ENCODE measurements around the gene OR3A3. TPM values are rescaled to one million over a fixed set of nuclear protein-coding genes. Genes with fewer than 3 reads are reported as not detected.

OR3A3 gene
- total and polyA plus RNA-seq, 5 experiments from 2014 or later = not detected

Other genes starting within 250 kb of the OR3A3 start
- not detected for gene OR1A2, start 213.9 kb upstream of the OR3A3 start, total RNA-seq
- gene OR1A2, start 213.9 kb upstream of the OR3A3 start, polyA plus RNA-seq = not detected
- not detected for gene OR1A1, start 203.7 kb upstream of the OR3A3 start, total RNA-seq
- gene OR1A1, start 203.7 kb upstream of the OR3A3 start, polyA plus RNA-seq = not detected
- gene OR3A1, start 113.0 kb upstream of the OR3A3 start, total RNA-seq = under 1 TPM; 0.55 to 0.60 TPM
- gene OR3A1, start 113.0 kb upstream of the OR3A3 start, polyA plus RNA-seq = under 1 TPM; 0.16 to 0.78 (median 0.22) TPM
- gene OR3A2, start 25.1 kb upstream of the OR3A3 start, total RNA-seq = 1 to 10 TPM; 5.1 to 5.8 TPM
- 1 to 10 TPM in 1 of 3 donors, under 1 TPM in 1, not detected in 1; 0.91 to 1.4 TPM for gene OR3A2, start 25.1 kb upstream of the OR3A3 start, polyA plus RNA-seq
- not detected for gene OR1E1, start 13.0 kb upstream of the OR3A3 start, total RNA-seq
- not detected for gene OR1E1, start 13.0 kb upstream of the OR3A3 start, polyA plus RNA-seq
- gene OR1E2, start 22.5 kb downstream of the OR3A3 start, total RNA-seq = not detected
- gene OR1E2, start 22.5 kb downstream of the OR3A3 start, polyA plus RNA-seq = not detected
- gene SPATA22, start 60.4 kb downstream of the OR3A3 start, total RNA-seq = under 1 TPM in 1 of 2 experiments, not detected in 1; 0.36 TPM
- not detected for gene SPATA22, start 60.4 kb downstream of the OR3A3 start, polyA plus RNA-seq
- gene ASPA, start 64.6 kb downstream of the OR3A3 start, total RNA-seq = not detected
- gene ASPA, start 64.6 kb downstream of the OR3A3 start, polyA plus RNA-seq = not detected
- gene TRPV3, start 146.4 kb downstream of the OR3A3 start, total RNA-seq = under 1 TPM; 0.13 to 0.38 TPM
- gene TRPV3, start 146.4 kb downstream of the OR3A3 start, polyA plus RNA-seq = under 1 TPM in 1 of 3 donors, not detected in 2; 0.47 TPM
- gene TRPV1, start 198.0 kb downstream of the OR3A3 start, total RNA-seq = 1 to 10 TPM; 5.9 to 9.3 TPM
- under 1 TPM in 2 of 3 donors, not detected in 1; 0.34 to 0.79 TPM for gene TRPV1, start 198.0 kb downstream of the OR3A3 start, polyA plus RNA-seq
- gene SHPK, start 224.9 kb downstream of the OR3A3 start, total RNA-seq = 10 to 100 TPM in 1 of 2 experiments, 1 to 10 TPM in 1; 8.8 to 10.1 TPM
- gene SHPK, start 224.9 kb downstream of the OR3A3 start, polyA plus RNA-seq = 1 to 10 TPM; 3.5 to 7.1 (median 4.7) TPM
- 10 to 100 TPM in 1 of 2 experiments, 1 to 10 TPM in 1; 9.8 to 11.7 TPM for gene CTNS, start 225.4 kb downstream of the OR3A3 start, total RNA-seq
- gene CTNS, start 225.4 kb downstream of the OR3A3 start, polyA plus RNA-seq = 1 to 10 TPM; 4.5 to 9.5 (median 8.7) TPM